Spinal cord (tissue), 10 donors: Measurements from ENCODE around the gene RTEL1. TPM values are rescaled to one million over a fixed set of nuclear protein-coding genes. Genes with fewer than 3 reads are reported as not detected.
A peak's percentile ranks its signal among the peaks of the same experiment; 100 is the strongest.
"Not testable (repeated sequence)": the region's sequence is repeated elsewhere in the genome, so short reads cannot be mapped to it uniquely, and the experiment has no call there.

ENCODE experiments used
- DNase-seq, 6 donors: peaks; one replicate each; pipeline versions ENCODE4 v3.0.0 to v3.0.0-alpha.2; 2013 to 2015; ENCODE audit warnings: low spot score in 6 of 6, low read depth in 4 of 6
- H3K27ac ChIP-seq: one replicate; pipeline ENCODE4 v1.5.1; 2013; ENCODE audit warnings: low read depth, low read length, control low read depth
- H3K27me3 ChIP-seq: one replicate; pipeline ENCODE4 v1.6.1; 2013; ENCODE audit warnings: low read length; ENCODE audit not compliant: control insufficient read depth, insufficient read depth
- H3K36me3 ChIP-seq: one replicate; pipeline ENCODE4 v1.6.1; 2013; ENCODE audit warnings: low read length; ENCODE audit not compliant: control insufficient read depth, insufficient read depth
- H3K4me1 ChIP-seq: one replicate; pipeline ENCODE4 v1.6.1; 2013; ENCODE audit warnings: low read length; ENCODE audit not compliant: control insufficient read depth, insufficient read depth
- H3K4me3 ChIP-seq: one replicate; pipeline ENCODE4 v1.5.1; 2013; ENCODE audit warnings: low read depth, low read length, control low read depth
- H3K9me3 ChIP-seq: one replicate; pipeline ENCODE4 v1.6.1; 2013; ENCODE audit warnings: low read length; ENCODE audit not compliant: control insufficient read depth, insufficient read depth
- WGBS: methylation state at CpG from one replicate; pipeline ENCODE4 v1.1.5; 2013; ENCODE audit warnings: missing lambda C conversion rate; ENCODE audit not compliant: insufficient coverage; 5-methylcytosine and 5-hydroxymethylcytosine counted together
- polyA plus RNA-seq, 2 donors: library from polyadenylated mRNA; unstranded; fragments of 120-200 nt; gene quantifications; one replicate each; pipeline ENCODE4 v1.2.1, GENCODE V29; 2013; ENCODE audit not compliant: insufficient read length in 2 of 2
- total RNA-seq, 2 donors: library from RNA; depleted of rRNA in 1 of 2; stranded (reverse); fragments of 120-200 nt in 1 of 2; fragments of >200 nt in 1 of 2; gene quantifications; one replicate each; pipeline versions ENCODE4 v1.2.3 to v1.2.4, GENCODE V29; 2013 to 2014
- donor health status: healthy.

The RTEL1 gene
- total and polyA plus RNA-seq, 4 donors = 8.1 to 29.6 (median 19.3) TPM

- Histone ChIP-seq H3K4me3 (no peak overlapping the region), H3K9me3 (no peaks in the 10 kb centered on the region), H3K4me1 (peaks cover 21% of the 10 kb centered on the region), H3K27me3 (no peaks in the 10 kb centered on the region), H3K27ac (no peak overlapping the region), H3K36me3 (peaks cover 31% of the 10 kb centered on the region)
- 84% methylated on average over 9 of the region's 11 CpGs for WGBS
- no peak for DNase-seq
Observed at GRCh38 chr20:63648895-63649589, 9.1 kb upstream of the RTEL1 start.

DNA sequence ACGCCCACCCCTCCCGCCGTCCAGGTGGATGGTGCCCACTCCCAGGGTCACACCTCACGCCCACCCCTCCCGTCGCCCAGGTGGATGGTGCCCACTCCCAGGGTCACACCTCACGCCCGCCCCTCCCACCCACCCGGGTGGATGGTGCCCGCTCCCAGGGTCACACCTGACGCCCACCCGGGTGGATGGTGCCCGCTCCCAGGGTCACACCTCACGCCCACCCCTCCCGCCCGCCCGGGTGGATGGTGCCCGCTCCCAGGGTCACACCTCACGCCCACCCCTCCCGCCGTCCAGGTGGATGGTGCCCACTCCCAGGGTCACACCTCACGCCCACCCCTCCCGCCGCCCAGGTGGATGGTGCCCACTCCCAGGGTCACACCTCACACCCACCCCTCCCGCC, 7.6 kb upstream of the RTEL1 start:
- no CpG with 5 or more reads among the region's 25 CpGs for WGBS
- Histone ChIP-seq H3K36me3 (peaks cover 25% of the 10 kb centered on the region), H3K4me1 (peaks cover 34% of the 10 kb centered on the region)
- H3K4me3 ChIP-seq, DNase-seq, H3K9me3 ChIP-seq, H3K27ac ChIP-seq, H3K27me3 ChIP-seq: not testable (repeated sequence)

GRCh38 chr20:63651942-63652191, 6.2 kb upstream of the RTEL1 start:
- Histone ChIP-seq H3K4me1 (peaks cover 38% of the 10 kb centered on the region), H3K27me3 (no peaks in the 10 kb centered on the region), H3K36me3 (peaks cover 25% of the 10 kb centered on the region), H3K27ac (no peak overlapping the region), H3K4me3 (peak overlapping the region; percentile 45), H3K9me3 (no peaks in the 10 kb centered on the region)
- WGBS = 16% methylated on average over 6 of the region's 11 CpGs
- no peak for DNase-seq

GRCh38 chr20:63652192-63652980, 5.7 kb upstream of the RTEL1 start:
- Histone ChIP-seq H3K36me3 (peaks cover 25% of the 10 kb centered on the region), H3K4me1 (peaks cover 43% of the 10 kb centered on the region), H3K27ac (no peak overlapping the region), H3K4me3 (peak overlapping the region; percentile 45), H3K9me3 (no peaks in the 10 kb centered on the region), H3K27me3 (no peaks in the 10 kb centered on the region)
- peak in 2 of 6 donors; percentile 52 to 69 for DNase-seq
- under 1% methylated on average over 88 of the region's 91 CpGs for WGBS

- Histone ChIP-seq H3K9me3 (no peaks in the 10 kb centered on the region), H3K4me3 (peak within 1 kb of the TSS; percentile 73), H3K27ac (peak within 1 kb of the TSS; percentile 93), H3K4me1 (peaks cover 50% of the 10 kb centered on the region), H3K36me3 (peaks cover 20% of the 10 kb centered on the region), H3K27me3 (no peaks in the 10 kb centered on the region)
- WGBS = 0% methylated on average over 54 of the region's 73 CpGs
- peak in 4 of 6 donors; percentile 64 to 98 (median 92) for DNase-seq
Observed at GRCh38 chr20:63653041-63653973, 4.8 kb upstream of the RTEL1 start, which contains the start of gene STMN3. Gene STMN3 (minus strand): TSS chr20:63653424. CDS start chr20:63653345, 79 bp downstream.

DNA sequence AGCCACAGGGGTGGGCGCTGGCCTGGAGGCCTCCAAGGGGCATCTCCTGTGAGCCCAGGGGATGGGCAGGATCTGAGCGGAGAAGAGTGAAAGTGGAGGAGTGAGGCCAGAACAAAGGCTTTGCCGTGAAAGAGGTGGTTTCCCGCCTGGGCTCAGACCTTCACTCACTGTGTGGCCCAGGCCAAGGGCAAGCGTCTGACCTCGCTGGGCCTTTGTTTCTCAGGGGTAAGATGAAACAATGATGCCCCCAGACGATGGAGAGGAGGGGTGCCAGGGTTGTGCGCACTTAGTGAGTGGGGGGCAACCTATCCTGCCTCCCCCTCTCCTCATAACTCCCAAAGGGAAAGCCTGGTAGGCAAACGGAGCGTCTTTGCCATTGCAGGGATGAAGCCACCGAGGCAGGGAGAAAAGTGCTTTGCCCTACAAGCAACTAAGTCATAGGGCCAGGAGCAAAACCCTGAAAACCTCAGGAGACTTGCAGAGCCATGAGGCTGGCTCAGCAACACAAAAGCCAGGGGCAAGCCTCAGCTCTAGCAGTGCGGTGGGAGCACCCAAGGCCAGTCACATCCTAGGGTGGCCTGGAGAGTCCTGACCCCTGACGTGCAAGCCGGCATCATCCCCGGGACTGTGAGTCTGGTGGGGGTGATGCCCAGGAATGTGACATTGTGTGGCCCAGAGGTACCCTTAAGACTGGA, 4.0 kb upstream of the RTEL1 start:
- DNase-seq = peak in 1 of 6 donors; percentile 27
- Histone ChIP-seq H3K4me3 (peak overlapping the region; percentile 73), H3K36me3 (peaks cover 13% of the 10 kb centered on the region), H3K27me3 (no peaks in the 10 kb centered on the region), H3K27ac (peak overlapping the region; percentile 93), H3K4me1 (peaks cover 56% of the 10 kb centered on the region), H3K9me3 (no peaks in the 10 kb centered on the region)
- 47% methylated on average over 11 of the region's 15 CpGs for WGBS

GRCh38 chr20:63655249-63655648, 2.9 kb upstream of the RTEL1 start:
- no peak for DNase-seq
- Histone ChIP-seq H3K9me3 (no peaks in the 10 kb centered on the region), H3K27ac (no peak overlapping the region), H3K36me3 (peaks cover 13% of the 10 kb centered on the region), H3K27me3 (no peaks in the 10 kb centered on the region), H3K4me3 (no peak overlapping the region), H3K4me1 (peaks cover 62% of the 10 kb centered on the region)
- WGBS = 89% methylated on average over 4 of the region's 4 CpGs

- H3K27ac ChIP-seq = no peak overlapping the region
- 86% methylated on average over 3 of the region's 3 CpGs for WGBS
- no peaks in the 10 kb centered on the region for H3K9me3 ChIP-seq
- no peak for DNase-seq
- H3K4me1 ChIP-seq = peaks cover 55% of the 10 kb centered on the region
- peaks cover 21% of the 10 kb centered on the region for H3K36me3 ChIP-seq
- no peak overlapping the region for H3K4me3 ChIP-seq
- H3K27me3 ChIP-seq = no peaks in the 10 kb centered on the region
Observed at GRCh38 chr20:63656451-63656850, 1.7 kb upstream of the RTEL1 start.
